CD1c-positive myeloid dendritic cell (primary cell): ENCODE measurements around the gene LTB.

ENCODE experiments used
- DNase-seq: peaks from one replicate; pipeline ENCODE4 v3.0.0-alpha.2; 2016; ENCODE audit errors: extremely low spot score

The LTB gene

GRCh38 chr6:31576897-31577578 lies 5.2 kb downstream of the LTB start:
- no peak for DNase-seq

GRCh38 chr6:31575952-31576685 lies 6.1 kb downstream of the LTB start:
- no peak for DNase-seq

GRCh38 chr6:31575335-31575901 lies 6.8 kb downstream of the LTB start, which contains the start of gene TNF:
TNF (plus strand) TSS chr6:31575565; CDS start chr6:31575742, 177 bp downstream.
- DNase-seq: peak; percentile 88

- DNase-seq: no peak
Measured at GRCh38 chr6:31574106-31575061, 7.8 kb downstream of the LTB start.

GRCh38 chr6:31573239-31574105 lies 8.8 kb downstream of the LTB start:
- no peak for DNase-seq

GRCh38 chr6:31572041-31572911 lies 9.9 kb downstream of the LTB start, which contains the start of gene LTA:
LTA (plus strand) TSS chr6:31572289; CDS start chr6:31572743, 454 bp downstream.
- no peak for DNase-seq

- no peak for DNase-seq
Measured at GRCh38 chr6:31569861-31570536, 12.2 kb downstream of the LTB start.

GRCh38 chr6:31568537-31568961 lies 13.7 kb downstream of the LTB start:
- peak; percentile 82 for DNase-seq

- DNase-seq: no peak
Measured at GRCh38 chr6:31567531-31568370, 14.5 kb downstream of the LTB start.

- DNase-seq: no peak
Measured at GRCh38 chr6:31560697-31561058, 21.5 kb downstream of the LTB start.

- peak; percentile 80 for DNase-seq
Measured at GRCh38 chr6:31559958-31560696, 22.1 kb downstream of the LTB start.

GRCh38 chr6:31559606-31559957 lies 22.6 kb downstream of the LTB start:
- DNase-seq: no peak

- peak; percentile 90 for DNase-seq
Measured at GRCh38 chr6:31558631-31559500, 23.4 kb downstream of the LTB start.

GRCh38 chr6:31558318-31558625 lies 24.0 kb downstream of the LTB start:
- no peak for DNase-seq

GRCh38 chr6:31557443-31558317 lies 24.5 kb downstream of the LTB start:
- DNase-seq: no peak

GRCh38 chr6:31556307-31556706 lies 25.9 kb downstream of the LTB start:
- DNase-seq: no peak
